ENCODE results near the gene DNHD1. TPM values are rescaled to one million over a fixed set of nuclear protein-coding genes. Genes with fewer than 3 reads are reported as not detected.

Gene DNHD1
- total and polyA plus RNA-seq, 9 of the 15 experiments (the other 6 are each of a cell fraction or from before 2014, with no cell fraction given): 0.82 to 9.7 (median 3.8) TPM

DNA sequence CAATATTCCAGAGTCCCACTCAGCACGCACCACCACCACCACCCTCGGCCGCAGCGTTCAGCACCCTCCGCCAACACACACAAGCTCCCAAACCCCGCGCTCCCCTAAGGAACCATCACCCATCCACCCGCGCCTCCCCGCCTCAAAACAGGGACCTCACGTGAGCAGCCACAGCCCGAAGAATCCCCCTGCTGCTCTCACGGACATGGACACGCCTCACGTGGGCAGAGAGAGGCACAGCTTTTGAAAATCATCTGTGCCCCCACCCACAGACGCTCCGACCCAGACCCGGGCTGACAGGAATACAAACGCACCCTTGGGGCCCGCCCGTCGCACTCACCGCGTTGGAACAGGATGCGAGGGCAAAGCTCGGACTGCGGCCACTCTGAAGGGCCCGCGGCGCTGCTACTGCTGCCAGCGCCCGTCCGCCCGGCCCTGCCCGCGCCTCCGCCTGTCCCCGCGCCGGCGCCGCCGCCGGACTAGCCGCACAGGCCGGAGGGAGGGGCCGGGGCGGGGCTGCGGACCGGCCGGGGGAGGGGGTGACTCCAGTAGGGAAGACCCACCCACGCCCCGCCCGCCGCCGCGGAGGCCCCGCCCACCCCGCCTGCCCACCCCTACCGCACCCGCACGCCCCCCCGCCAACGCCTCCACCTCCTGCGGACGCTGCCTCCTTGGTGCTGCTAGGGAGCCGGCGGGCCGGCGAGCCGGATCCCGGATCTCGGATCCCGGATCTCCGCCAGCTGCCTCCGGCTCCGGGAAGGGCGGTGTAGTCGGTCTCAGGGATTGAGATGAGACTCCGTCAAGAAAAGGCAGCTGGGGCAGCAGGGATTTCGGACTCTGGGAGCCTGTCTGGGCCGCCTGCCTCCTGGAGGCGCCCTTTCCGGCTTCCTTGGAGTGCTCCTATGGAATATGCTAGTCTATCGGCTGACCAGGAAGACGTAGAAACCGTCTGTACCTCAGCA is 23.3 kb upstream of the DNHD1 start, which contains the start of gene TRIM3 (continued):
- no peak for TF ChIP-seq IFI16 (CRISPR knock-in tag; IDR thresholded peaks at IDR 0.05)
- TF ChIP-seq CXXC5 (CRISPR knock-in tag; IDR thresholded peaks at IDR 0.05): peak; percentile 58; the same call in 1 of the 2 replicates
- TF ChIP-seq HMGN3 (IDR thresholded peaks at IDR 0.05; ENCODE audit: borderline replicate concordance, extremely low read depth, insufficient read length, low read depth, low read length): peak; percentile 75
- no peak for TF ChIP-seq ZNF165 (CRISPR knock-in tag; IDR thresholded peaks at IDR 0.05; ENCODE audit: borderline replicate concordance)
- TF ChIP-seq ZFX (CRISPR knock-in tag; IDR thresholded peaks at IDR 0.05): peak; percentile 63
- 0 out of 2 replicates have a peak, but pooled peaks have one; percentile 11 for TF ChIP-seq CREM (IDR thresholded peaks at IDR 0.05; ENCODE audit: low read depth)
- TF ChIP-seq CEBPB (tag; IDR thresholded peaks at IDR 0.05): no peak
- TF ChIP-seq, protein P1, sequence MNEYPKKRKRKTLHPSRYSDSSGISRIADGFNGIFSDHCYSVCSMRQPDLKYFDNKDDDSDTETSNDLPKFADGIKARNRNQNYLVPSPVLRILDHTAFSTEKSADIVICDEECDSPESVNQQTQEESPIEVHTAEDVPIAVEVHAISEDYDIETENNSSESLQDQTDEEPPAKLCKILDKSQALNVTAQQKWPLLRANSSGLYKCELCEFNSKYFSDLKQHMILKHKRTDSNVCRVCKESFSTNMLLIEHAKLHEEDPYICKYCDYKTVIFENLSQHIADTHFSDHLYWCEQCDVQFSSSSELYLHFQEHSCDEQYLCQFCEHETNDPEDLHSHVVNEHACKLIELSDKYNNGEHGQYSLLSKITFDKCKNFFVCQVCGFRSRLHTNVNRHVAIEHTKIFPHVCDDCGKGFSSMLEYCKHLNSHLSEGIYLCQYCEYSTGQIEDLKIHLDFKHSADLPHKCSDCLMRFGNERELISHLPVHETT (CRISPR knock-in tag; conservative IDR thresholded peaks at IDR 0.05 in 1 of 2, IDR thresholded peaks at IDR 0.05 in 1 of 2): 0 out of 4 replicates have a peak, but pooled peaks of 1 of the 2 experiments have one; percentile 58
- TF ChIP-seq MAZ (CRISPR knock-in tag; conservative IDR thresholded peaks at IDR 0.05 in 1 of 2, IDR thresholded peaks at IDR 0.05 in 1 of 2): peak in 1 of 2 experiments; percentile 59; a peak in 1 of 4 replicates
- TF ChIP-seq CHD4 (IDR thresholded peaks at IDR 0.05; ENCODE audit: insufficient read depth, insufficient replicate concordance, low read depth, low read length, poor library complexity, severe bottlenecking): no peak
- TF ChIP-seq, protein P2, sequence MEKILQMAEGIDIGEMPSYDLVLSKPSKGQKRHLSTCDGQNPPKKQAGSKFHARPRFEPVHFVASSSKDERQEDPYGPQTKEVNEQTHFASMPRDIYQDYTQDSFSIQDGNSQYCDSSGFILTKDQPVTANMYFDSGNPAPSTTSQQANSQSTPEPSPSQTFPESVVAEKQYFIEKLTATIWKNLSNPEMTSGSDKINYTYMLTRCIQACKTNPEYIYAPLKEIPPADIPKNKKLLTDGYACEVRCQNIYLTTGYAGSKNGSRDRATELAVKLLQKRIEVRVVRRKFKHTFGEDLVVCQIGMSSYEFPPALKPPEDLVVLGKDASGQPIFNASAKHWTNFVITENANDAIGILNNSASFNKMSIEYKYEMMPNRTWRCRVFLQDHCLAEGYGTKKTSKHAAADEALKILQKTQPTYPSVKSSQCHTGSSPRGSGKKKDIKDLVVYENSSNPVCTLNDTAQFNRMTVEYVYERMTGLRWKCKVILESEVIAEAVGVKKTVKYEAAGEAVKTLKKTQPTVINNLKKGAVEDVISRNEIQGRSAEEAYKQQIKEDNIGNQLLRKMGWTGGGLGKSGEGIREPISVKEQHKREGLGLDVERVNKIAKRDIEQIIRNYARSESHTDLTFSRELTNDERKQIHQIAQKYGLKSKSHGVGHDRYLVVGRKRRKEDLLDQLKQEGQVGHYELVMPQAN (IDR thresholded peaks at IDR 0.05; ENCODE audit: borderline replicate concordance): peak; percentile 36; the same call in 1 of the 2 replicates
- TF ChIP-seq RBM34 (IDR thresholded peaks at IDR 0.05; ENCODE audit: borderline replicate concordance, insufficient read depth, low read length): no peak
- peak; percentile 70 for TF ChIP-seq KDM5B (IDR thresholded peaks at IDR 0.05; ENCODE audit: insufficient replicate concordance, low read depth, low read length)
- peak; percentile 37; the same call in 1 of the 2 replicates for TF ChIP-seq ETV5 (CRISPR knock-in tag; IDR thresholded peaks at IDR 0.05; ENCODE audit: low read depth)
- peak; percentile 61 for TF ChIP-seq SIRT6 (IDR thresholded peaks at IDR 0.05; ENCODE audit: low read depth, low read length)
- 0 out of 4 replicates have a peak, but pooled peaks of 1 of the 2 experiments have one; percentile 39 for TF ChIP-seq SIN3A (IDR thresholded peaks at IDR 0.05; ENCODE audit: borderline replicate concordance in 2 of 2, control insufficient read depth in 1 of 2, low read depth in 2 of 2, low read length in 2 of 2)
- TF ChIP-seq DNMT1 (IDR thresholded peaks at IDR 0.05): 0 out of 2 replicates have a peak, but pooled peaks have one; percentile 30
- TF ChIP-seq, protein P3, sequence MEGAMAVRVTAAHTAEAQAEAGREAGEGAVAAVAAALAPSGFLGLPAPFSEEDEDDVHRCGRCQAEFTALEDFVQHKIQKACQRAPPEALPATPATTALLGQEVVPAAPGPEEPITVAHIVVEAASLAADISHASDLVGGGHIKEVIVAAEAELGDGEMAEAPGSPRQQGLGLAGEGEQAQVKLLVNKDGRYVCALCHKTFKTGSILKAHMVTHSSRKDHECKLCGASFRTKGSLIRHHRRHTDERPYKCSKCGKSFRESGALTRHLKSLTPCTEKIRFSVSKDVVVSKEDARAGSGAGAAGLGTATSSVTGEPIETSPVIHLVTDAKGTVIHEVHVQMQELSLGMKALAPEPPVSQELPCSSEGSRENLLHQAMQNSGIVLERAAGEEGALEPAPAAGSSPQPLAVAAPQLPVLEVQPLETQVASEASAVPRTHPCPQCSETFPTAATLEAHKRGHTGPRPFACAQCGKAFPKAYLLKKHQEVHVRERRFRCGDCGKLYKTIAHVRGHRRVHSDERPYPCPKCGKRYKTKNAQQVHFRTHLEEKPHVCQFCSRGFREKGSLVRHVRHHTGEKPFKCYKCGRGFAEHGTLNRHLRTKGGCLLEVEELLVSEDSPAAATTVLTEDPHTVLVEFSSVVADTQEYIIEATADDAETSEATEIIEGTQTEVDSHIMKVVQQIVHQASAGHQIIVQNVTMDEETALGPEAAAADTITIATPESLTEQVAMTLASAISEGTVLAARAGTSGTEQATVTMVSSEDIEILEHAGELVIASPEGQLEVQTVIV (CRISPR knock-in tag; IDR thresholded peaks at IDR 0.05; ENCODE audit: borderline replicate concordance): 0 out of 2 replicates have a peak, but pooled peaks have one; percentile 64
